ENCODE measurements around the gene SCP2.

Gene SCP2

DNA sequence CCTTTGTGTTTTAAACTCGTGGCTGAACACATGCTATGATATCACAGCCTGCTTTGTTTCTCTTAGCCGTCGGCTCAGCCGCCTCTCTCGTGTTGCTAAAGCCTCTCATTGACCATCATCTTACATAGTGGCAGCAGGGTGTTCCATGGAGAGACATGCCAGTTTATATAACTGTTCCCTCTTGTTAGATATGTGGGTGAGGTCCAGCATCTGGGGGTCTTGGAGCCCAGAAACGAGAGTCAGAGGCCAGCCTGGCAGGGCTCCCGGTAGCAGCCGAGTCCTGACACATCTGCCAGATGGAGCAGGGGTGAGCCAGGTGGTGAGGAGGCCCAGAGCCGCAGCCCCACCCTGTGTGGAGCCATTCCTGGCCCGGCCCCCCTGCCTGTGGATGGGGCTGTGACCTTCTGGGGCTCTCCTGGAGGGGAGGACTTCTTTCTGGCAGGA lies 146.8 kb downstream of the SCP2 start:
- ATAC-seq (ENCODE audit: insufficient read depth, low read depth) (no peak), DNase-seq (no peak)

DNA sequence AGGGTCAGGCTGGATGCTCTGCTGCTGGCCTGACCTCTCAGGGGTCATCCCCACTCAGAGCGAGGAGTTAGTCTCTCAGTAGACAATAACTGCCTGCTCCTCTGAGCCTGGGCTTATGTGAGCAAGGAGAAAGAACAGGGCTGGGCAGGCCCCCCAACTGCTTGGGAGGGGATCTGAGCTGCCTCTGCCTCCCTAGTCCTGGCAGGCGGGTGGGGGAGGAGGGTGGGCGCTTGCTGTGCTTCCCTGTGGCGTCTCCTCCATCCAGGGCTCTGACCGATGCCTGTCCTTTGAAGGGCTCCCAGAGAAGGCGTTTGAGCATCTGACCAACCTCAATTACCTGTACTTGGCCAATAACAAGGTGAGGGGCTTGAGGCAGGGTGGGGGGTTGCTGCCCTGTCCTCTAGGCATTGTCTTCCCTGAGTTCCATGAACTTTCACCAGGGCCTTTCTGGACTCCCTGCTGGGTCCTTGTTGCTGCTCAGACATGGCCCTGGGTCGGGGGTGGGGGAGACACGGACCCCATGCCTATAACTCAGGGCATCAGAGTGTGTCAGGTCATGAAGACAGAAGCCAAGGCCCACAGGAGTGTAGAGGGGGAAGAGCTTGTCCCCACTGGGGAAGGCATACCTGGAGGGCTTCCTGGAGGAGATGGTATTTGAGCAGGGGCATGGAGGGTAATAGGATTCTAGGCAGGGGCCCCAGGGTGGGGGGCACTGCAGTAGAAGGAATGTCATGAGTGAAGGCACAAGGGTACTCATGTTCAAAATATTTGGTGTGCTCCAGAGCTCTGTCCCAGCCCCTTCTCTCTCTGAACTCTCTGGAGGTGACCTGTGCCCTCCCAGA lies 147.5 kb downstream of the SCP2 start:
- Histone ChIP-seq H3K4me1 (ENCODE audit: insufficient read depth, low read length) (no peaks in the 10 kb centered on the region), H3K9me3 (ENCODE audit: insufficient read depth, low read length, severe bottlenecking) (no peaks in the 10 kb centered on the region), H3K4me3 (ENCODE audit: low read depth in 1 of 2, low read length in 2 of 2) (no peak overlapping the region), H3K9ac (ENCODE audit: low read depth, low read length) (no peak overlapping the region), H3K27ac (ENCODE audit: low read length) (no peak overlapping the region), H4K20me1 (ENCODE audit: insufficient read depth, low read length) (no peaks in the 10 kb centered on the region; the same call in 1 of the 2 replicates), H3K36me3 (ENCODE audit: insufficient read depth, low read length) (no peaks in the 10 kb centered on the region), H2AFZ (ENCODE audit: low read depth, low read length) (no peak overlapping the region), H3K4me2 (ENCODE audit: insufficient read depth, low read length) (no peak overlapping the region), H3K79me2 (ENCODE audit: insufficient read depth, low read length) (no peaks in the 10 kb centered on the region), H3K27me3 (ENCODE audit: insufficient read depth, low read length, poor library complexity) (no peaks in the 10 kb centered on the region)
- DNase-seq (no peak), ATAC-seq (ENCODE audit: insufficient read depth, low read depth) (no peak)
- no peak for TF ChIP-seq EZH2 (IDR thresholded peaks at IDR 0.05; ENCODE audit: borderline replicate concordance, low read depth, low read length, severe bottlenecking)
- TF ChIP-seq, protein P1, sequence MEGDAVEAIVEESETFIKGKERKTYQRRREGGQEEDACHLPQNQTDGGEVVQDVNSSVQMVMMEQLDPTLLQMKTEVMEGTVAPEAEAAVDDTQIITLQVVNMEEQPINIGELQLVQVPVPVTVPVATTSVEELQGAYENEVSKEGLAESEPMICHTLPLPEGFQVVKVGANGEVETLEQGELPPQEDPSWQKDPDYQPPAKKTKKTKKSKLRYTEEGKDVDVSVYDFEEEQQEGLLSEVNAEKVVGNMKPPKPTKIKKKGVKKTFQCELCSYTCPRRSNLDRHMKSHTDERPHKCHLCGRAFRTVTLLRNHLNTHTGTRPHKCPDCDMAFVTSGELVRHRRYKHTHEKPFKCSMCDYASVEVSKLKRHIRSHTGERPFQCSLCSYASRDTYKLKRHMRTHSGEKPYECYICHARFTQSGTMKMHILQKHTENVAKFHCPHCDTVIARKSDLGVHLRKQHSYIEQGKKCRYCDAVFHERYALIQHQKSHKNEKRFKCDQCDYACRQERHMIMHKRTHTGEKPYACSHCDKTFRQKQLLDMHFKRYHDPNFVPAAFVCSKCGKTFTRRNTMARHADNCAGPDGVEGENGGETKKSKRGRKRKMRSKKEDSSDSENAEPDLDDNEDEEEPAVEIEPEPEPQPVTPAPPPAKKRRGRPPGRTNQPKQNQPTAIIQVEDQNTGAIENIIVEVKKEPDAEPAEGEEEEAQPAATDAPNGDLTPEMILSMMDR (IDR thresholded peaks at IDR 0.05; ENCODE audit: borderline replicate concordance, extremely low read depth, low read length, poor library complexity, severe bottlenecking) = no peak

More for the DNA sequence above, 146.8 kb downstream of the SCP2 start:
- H3K4me3 ChIP-seq (ENCODE audit: low read depth in 1 of 2, low read length in 2 of 2) = no peak overlapping the region
- no peaks in the 10 kb centered on the region for H3K27me3 ChIP-seq (ENCODE audit: insufficient read depth, low read length, poor library complexity)
- no peaks in the 10 kb centered on the region for H3K79me2 ChIP-seq (ENCODE audit: insufficient read depth, low read length)
- no peaks in the 10 kb centered on the region for H3K4me1 ChIP-seq (ENCODE audit: insufficient read depth, low read length)
- TF ChIP-seq, protein P1 (IDR thresholded peaks at IDR 0.05; ENCODE audit: borderline replicate concordance, extremely low read depth, low read length, poor library complexity, severe bottlenecking) = no peak
- TF ChIP-seq EZH2 (IDR thresholded peaks at IDR 0.05; ENCODE audit: borderline replicate concordance, low read depth, low read length, severe bottlenecking) = no peak
- H3K9ac ChIP-seq (ENCODE audit: low read depth, low read length) = no peak overlapping the region
- no peaks in the 10 kb centered on the region for H3K36me3 ChIP-seq (ENCODE audit: insufficient read depth, low read length)
- no peak overlapping the region for H3K4me2 ChIP-seq (ENCODE audit: insufficient read depth, low read length)
- H2AFZ ChIP-seq (ENCODE audit: low read depth, low read length) = no peak overlapping the region
- no peaks in the 10 kb centered on the region for H3K9me3 ChIP-seq (ENCODE audit: insufficient read depth, low read length, severe bottlenecking)
- no peaks in the 10 kb centered on the region; the same call in 1 of the 2 replicates for H4K20me1 ChIP-seq (ENCODE audit: insufficient read depth, low read length)
- H3K27ac ChIP-seq (ENCODE audit: low read length) = no peak overlapping the region

DNA sequence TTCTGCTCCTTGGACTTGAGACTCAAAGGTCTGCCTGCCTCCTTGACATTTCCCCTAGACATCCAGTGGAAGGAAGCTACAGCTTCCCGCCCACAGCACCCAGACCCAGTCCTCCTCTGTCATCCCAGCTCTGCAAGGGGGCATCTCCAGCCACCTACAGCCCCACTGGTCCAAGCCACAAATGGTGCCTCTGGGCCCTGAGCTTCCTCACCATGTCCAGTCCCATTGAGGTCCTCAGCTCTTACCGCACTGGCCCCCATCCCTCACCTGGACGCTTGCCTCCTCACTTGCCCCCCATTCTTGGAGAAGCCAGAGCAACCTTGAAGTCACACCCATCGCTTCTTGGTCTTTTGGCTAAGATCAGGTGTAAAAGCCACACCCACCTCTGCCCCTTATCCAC lies 148.1 kb downstream of the SCP2 start:
- TF ChIP-seq, protein P1 (IDR thresholded peaks at IDR 0.05; ENCODE audit: borderline replicate concordance, extremely low read depth, low read length, poor library complexity, severe bottlenecking) = no peak
- no peak for TF ChIP-seq EZH2 (IDR thresholded peaks at IDR 0.05; ENCODE audit: borderline replicate concordance, low read depth, low read length, severe bottlenecking)
- ATAC-seq (ENCODE audit: insufficient read depth, low read depth) = no peak
- no peak overlapping the region for H2AFZ ChIP-seq (ENCODE audit: low read depth, low read length)

More for the DNA sequence above, 148.1 kb downstream of the SCP2 start:
- no peak overlapping the region for H3K27ac ChIP-seq (ENCODE audit: low read length)
- H4K20me1 ChIP-seq (ENCODE audit: insufficient read depth, low read length) = no peaks in the 10 kb centered on the region; the same call in 1 of the 2 replicates
- H3K4me2 ChIP-seq (ENCODE audit: insufficient read depth, low read length) = no peak overlapping the region
- H3K4me1 ChIP-seq (ENCODE audit: insufficient read depth, low read length) = no peaks in the 10 kb centered on the region
- H3K9ac ChIP-seq (ENCODE audit: low read depth, low read length) = no peak overlapping the region
- no peaks in the 10 kb centered on the region for H3K79me2 ChIP-seq (ENCODE audit: insufficient read depth, low read length)
- H3K4me3 ChIP-seq (ENCODE audit: low read depth in 1 of 2, low read length in 2 of 2) = no peak overlapping the region
- DNase-seq = no peak
- H3K27me3 ChIP-seq (ENCODE audit: insufficient read depth, low read length, poor library complexity) = no peaks in the 10 kb centered on the region
- H3K9me3 ChIP-seq (ENCODE audit: insufficient read depth, low read length, severe bottlenecking) = no peaks in the 10 kb centered on the region
- no peaks in the 10 kb centered on the region for H3K36me3 ChIP-seq (ENCODE audit: insufficient read depth, low read length)

Data from DND-41 (cell line).